GM19467 (cell line): ENCODE data around the gene NPHP4.
"Not testable (repeated sequence)": the region's sequence is repeated elsewhere in the genome, so short reads cannot be mapped to it uniquely, and the experiment has no call there.

Source experiments
- ATAC-seq: cut with Tn5 transposase; IDR thresholded peaks from one replicate; pipeline ENCODE4 v1.9.1; 2021; ENCODE audit warnings: mild to moderate bottlenecking, moderate library complexity; ENCODE audit not compliant: unreplicated experiment

The NPHP4 gene

GRCh38 chr1:6024376-6024775 is 32.2 kb upstream of the NPHP4 start:
- no peak for ATAC-seq

DNA sequence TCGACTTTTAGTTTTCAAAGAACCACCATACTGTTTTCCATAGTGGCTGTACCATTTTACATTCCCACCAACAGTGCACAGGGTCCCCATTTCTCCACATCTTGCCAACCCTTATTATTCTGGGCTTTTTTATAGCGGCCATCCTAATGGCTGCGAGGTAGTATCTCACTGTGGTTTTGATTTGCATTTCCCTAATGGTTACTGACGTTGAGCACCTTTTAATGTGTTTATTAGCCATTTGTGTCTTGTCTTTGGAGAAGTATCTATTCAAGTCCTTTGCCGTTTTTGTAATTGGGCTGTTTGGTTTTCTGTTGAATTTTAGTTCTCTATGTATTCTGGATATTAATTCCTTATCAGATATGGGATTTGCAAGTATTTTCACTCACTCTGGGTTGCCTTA is 31.1 kb upstream of the NPHP4 start:
- no peak for ATAC-seq

- no peak for ATAC-seq
Observed at GRCh38 chr1:6022193-6022592, 30.0 kb upstream of the NPHP4 start.

- ATAC-seq = no peak
Observed at GRCh38 chr1:6019166-6019845, 27.1 kb upstream of the NPHP4 start.

DNA sequence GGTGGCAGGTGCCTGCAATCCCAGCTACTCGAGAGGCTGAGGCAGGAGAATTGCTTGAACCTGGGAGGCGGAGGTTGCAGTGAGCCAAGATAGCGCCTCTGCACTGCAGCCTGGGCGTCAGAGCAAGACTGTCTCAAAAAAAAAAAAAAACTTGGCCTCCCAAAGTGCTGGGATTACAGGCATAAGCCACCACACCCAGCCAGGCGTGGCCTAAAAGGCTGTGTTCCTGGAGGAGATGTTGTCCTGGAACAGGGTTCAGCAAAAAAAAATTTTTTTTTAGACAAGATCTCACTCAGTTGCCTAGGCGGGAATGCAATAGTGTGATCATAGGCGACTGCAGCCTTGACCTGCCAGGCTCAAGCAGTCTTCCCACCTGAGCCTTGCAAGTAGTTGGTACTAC is 25.4 kb upstream of the NPHP4 start:
- not testable (repeated sequence) for ATAC-seq

DNA sequence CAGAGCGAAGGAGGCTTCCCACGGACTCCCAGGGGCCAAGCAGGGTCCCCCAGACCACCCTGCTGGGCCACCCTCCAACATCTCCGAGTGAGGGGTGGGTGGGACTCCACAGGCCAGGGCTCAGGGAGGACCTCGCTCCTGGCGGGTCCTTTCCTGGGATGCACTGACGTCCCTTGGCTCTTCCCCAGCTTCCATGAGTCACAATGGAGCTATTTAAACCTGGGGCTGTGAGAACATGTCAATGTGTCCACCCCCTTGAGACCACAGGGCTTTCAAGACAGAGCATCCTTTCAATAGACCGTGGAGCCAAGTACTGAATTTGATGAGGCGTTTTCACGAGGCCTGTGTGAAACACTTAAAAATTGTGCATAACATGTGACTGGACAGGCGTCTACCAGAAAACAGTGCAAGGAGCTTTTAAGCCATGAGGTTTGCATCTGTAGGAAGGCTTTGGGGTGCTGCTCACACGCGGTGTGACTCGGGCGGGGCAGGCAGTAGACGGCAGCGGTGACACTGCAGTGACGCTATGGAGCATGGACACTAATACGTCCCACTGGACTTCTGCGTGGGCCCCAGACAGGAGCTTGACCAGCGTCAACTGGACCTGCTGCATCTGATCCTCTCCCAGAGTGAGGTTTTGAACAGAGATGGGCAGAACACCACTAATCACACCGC is 24.1 kb upstream of the NPHP4 start:
- ATAC-seq = no peak

GRCh38 chr1:6014130-6014999 is 22.1 kb upstream of the NPHP4 start:
- ATAC-seq = no peak

DNA sequence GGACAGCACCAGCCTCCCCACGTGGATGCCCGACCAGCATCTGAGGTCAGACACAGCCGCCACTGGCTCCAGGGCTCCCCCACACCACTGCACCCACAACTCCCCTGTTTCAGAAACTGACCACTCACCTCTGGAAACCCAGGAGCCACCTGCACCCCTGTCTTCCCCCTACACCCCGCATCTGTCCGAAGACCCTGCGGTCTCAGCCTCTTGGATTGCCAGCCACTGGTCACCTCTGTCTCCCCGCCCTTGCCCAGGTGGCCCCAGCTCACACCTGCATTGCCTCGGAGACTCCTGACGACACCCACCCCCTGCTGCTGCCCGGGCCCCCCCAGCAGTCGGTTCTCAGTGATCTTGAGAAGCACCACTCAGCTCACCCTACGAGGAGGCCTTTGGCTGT is 21.3 kb upstream of the NPHP4 start:
- ATAC-seq = no peak

DNA sequence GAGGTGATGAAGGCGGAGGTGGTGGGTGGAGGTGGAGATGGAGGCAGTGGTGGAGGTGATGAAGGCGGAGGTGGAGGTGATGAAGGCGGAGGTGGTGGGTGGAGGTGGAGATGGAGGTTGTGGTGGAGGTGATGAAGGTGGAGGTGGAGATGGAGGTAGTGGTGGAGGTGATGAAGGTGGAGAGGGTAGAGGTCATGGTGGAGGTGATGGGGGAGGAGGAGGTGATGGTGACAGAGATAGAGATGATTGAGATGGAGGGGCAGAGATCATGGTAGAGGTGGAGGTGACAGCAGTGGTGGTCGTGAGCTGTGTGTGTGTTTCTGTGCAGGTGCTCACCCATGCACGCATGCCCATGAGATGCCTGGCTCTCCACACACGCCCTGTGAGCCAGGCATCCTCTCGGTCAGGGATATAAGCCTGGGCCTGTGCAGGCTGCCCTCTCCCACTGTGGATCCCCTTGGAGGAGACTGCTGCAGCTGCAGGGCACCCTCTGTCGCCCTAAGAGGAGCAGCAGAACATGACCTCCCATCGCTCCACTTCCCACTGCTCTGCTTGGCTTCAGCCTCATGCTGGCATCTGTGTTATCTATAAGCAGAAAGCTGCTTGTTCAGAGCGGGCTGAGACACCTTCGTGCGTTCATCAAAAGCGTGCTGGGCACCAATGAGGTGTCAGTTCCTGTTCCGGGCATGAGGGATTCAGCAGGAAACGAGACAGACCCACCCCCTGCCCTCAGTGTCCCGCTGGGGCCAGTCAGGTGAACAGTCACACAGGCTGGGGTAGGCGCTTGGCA is 20.5 kb upstream of the NPHP4 start:
- no peak for ATAC-seq

DNA sequence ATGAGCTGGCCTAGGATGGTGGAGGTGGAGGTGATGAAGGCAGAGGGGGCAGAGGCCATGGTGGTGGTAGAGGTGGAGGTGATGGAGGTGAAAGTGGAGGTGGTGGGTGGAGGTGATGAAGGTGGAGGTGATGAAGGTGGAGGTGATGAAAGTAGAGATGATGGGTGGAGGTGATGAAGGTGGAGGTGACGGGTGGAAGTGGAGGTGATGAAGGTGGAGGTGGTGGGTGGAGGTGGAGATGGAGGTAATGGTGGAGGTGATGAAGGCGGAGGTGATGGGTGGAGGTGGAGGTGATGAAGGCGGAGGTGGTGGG is 19.7 kb upstream of the NPHP4 start:
- ATAC-seq = no peak

GRCh38 chr1:6011161-6011945 is 19.1 kb upstream of the NPHP4 start:
- no peak for ATAC-seq

DNA sequence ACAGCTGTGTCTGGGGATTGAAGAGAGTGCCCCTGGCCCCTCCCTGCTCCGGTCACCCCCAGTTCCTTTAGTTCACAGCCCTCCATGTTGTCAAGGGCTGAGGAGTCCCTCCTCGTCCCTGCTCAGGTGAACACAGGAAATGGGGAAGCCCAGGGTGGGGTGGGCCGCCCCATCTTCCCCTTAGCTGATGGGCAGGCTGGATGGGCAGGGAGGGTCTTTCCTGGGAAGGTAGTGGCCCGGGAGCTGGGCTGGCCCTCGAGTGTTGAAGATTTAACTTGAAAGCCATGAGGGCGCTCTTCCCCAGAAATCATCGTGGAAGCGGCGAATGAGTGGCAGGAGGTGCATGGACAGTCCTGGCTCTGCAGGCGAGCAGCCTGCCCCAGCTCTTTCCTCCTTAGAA is 18.3 kb upstream of the NPHP4 start:
- no peak for ATAC-seq

GRCh38 chr1:6009120-6010040 is 17.2 kb upstream of the NPHP4 start:
- ATAC-seq = no peak

DNA sequence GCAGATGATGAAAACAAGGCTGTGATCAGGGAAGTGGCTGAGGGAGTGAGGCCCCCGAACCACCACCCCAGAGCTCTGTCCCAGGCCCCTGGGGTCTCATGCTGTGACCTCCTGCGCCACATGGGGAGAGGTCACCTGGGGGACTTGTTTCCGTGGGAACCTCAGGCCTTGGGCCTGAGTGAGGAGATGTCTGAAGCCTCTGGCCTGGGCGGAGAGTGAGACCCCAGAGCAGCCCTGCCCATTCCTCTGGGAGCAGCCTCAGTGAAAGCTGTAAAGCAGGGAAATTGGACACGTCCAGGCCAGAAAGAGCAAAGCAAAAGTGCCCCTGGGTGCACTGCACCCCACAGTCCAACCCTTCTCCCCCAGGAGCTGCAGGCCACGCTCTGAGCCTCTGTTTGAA is 16.5 kb upstream of the NPHP4 start:
- no peak for ATAC-seq

GRCh38 chr1:6008084-6008415 is 15.8 kb upstream of the NPHP4 start:
- no peak for ATAC-seq

DNA sequence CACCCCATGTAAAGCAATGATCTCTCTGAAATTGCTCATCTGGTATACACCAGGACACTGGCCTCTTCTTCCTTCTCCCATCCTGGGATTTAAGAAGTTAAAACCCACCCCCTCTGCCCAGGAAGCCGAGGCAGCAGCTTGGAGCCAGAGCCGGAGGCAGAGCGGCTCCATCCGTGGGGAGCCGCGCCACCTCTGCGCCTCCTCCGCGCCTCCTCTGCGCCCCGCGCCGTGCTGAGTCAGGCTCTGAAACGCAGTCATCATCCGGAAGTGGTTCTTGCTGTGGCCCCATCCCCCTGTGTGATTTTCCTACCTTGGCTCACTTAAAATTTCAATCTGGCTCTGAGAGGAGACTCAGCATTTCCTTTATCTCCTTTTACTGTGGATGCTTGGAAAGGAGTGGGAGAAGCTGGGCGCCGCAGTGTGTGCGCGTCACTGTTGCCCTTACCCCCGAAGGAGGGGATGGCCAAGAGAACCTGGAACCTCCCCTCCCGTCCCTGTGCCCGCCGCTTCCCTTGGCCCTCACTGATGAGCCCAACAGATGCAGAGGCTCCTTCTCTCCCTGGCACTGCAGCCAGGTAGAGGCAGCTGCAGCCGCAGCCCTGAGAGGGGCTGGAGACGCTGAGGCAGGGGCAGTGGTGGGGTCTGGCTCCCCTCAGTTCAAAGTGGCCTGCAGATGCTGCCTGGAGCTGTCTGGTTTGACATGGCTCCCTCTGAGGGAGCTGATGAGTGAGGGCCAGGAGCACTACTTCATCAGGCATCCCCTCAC is 15.3 kb upstream of the NPHP4 start:
- ATAC-seq = no peak

GRCh38 chr1:6006882-6007281 is 14.7 kb upstream of the NPHP4 start:
- no peak for ATAC-seq

DNA sequence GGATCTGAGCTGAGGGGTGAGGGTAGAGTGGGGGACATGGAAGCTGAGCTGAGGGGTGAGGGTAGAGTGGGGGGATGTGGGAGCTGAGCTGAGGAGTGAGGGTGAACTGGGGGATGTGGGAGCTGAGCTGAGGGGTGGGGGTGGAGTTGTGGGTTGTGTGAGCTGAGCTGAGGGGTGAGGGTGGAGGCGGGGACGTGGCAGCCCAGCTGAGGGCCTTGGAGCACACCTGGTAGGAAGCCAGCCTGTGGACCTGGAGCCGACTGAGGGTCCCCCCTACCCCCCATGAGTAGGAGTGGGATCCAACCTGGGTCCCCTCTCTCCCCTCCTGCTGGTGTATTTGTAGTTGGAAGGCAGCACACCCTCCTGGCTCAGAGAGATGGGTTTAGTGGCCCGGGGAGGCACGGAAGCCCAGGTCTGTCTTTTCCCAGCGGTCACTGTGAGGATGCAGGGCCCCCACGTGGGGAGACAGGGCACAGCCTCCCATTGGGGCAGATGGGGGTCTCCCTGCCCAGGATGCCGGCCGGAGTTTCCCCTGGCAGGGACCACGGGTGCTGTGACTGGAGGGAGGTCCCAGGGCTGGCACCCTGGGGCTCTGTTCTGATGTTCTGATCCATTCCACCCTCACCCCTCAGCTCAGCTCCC is 13.2 kb upstream of the NPHP4 start:
- no peak for ATAC-seq
